HepG2 (cell line): ENCODE measurements around the gene ZNF584. TPM values are rescaled to one million over a fixed set of nuclear protein-coding genes. Genes with fewer than 3 reads are reported as not detected.

ENCODE experiments used
- EZH2 ChIP-seq: conservative IDR thresholded peaks from 2 replicates; pipeline ENCODE4 v1.6.1; 2012; ENCODE audit warnings: mild to moderate bottlenecking, low read depth, low read length, moderate library complexity
- FOSL1 ChIP-seq: sonication (generic); formaldehyde crosslinking; IDR thresholded peaks from 2 replicates; pipeline ENCODE4 v1.9.0; 2021; ENCODE audit warnings: missing genetic modification reagents, borderline replicate concordance
- FOXP4 ChIP-seq: sonication (generic); formaldehyde crosslinking; IDR thresholded peaks from 2 replicates; pipeline ENCODE4 v1.4.0; 2020; ENCODE audit warnings: missing genetic modification reagents
- GATAD2A ChIP-seq: IDR thresholded peaks from 2 replicates; pipeline ENCODE4 v1.6.1; 2016
- HNRNPUL1 ChIP-seq: fragments of 200-400 bp; formaldehyde crosslinking; IDR thresholded peaks from 2 replicates; pipeline ENCODE4 v1.6.1; 2017; ENCODE audit warnings: low read depth, mild to moderate bottlenecking, low read length, moderate library complexity
- IRF2 ChIP-seq: IDR thresholded peaks from 2 replicates; pipeline ENCODE4 v1.6.1; 2018; ENCODE audit warnings: missing genetic modification reagents, missing compliant biosample characterization
- KDM5B ChIP-seq: sonication (generic); formaldehyde crosslinking; IDR thresholded peaks from 2 replicates; pipeline ENCODE4 v1.4.0; 2020; ENCODE audit warnings: missing genetic modification reagents, mild to moderate bottlenecking, borderline replicate concordance
- KLF15 ChIP-seq: sonication (generic); formaldehyde crosslinking; IDR thresholded peaks from 2 replicates; pipeline ENCODE4 v1.8.1; 2023; ENCODE audit warnings: borderline replicate concordance, mild to moderate bottlenecking, inconsistent platforms, missing genetic modification reagents, mixed read lengths
- LBX2 ChIP-seq: sonication (generic); formaldehyde crosslinking; IDR thresholded peaks from 2 replicates; pipeline ENCODE4 v1.5.0; 2020; ENCODE audit warnings: missing genetic modification reagents, mild to moderate bottlenecking, borderline replicate concordance
- NONO ChIP-seq, 2 experiments: fragments of 450-650 bp in 1 of 2; sonication (generic) in 1 of 2; formaldehyde crosslinking in 1 of 2; IDR thresholded peaks in 1 of 2; conservative IDR thresholded peaks in 1 of 2; 2 replicates each; pipeline versions ENCODE4 v1.6.1 to v1.8.0; 2017 to 2022; ENCODE audit warnings: mild to moderate bottlenecking in 1 of 2, missing genetic modification reagents in 1 of 2, moderate library complexity in 1 of 2
- NR3C1 ChIP-seq: sonication (generic); formaldehyde crosslinking; IDR thresholded peaks from 2 replicates; pipeline ENCODE4 v1.4.0; 2020; ENCODE audit warnings: missing genetic modification reagents
- PHF21A ChIP-seq: sonication (generic); formaldehyde crosslinking; IDR thresholded peaks from 2 replicates; pipeline ENCODE4 v1.5.0; 2020; ENCODE audit warnings: mild to moderate bottlenecking, missing genetic modification reagents
- RFX1 ChIP-seq: fragments of 450-650 bp; IDR thresholded peaks from 2 replicates; pipeline ENCODE4 v1.6.1; 2017
- SMAD9 ChIP-seq: sonication (generic); formaldehyde crosslinking; IDR thresholded peaks from 2 replicates; pipeline ENCODE4 v1.5.1; 2020; ENCODE audit warnings: mild to moderate bottlenecking, missing genetic modification reagents
- TP53 ChIP-seq: sonication (generic); formaldehyde crosslinking; conservative IDR thresholded peaks from 2 replicates; pipeline ENCODE4 v1.4.0; 2020; ENCODE audit warnings: missing genetic modification reagents
- TRIM22 ChIP-seq: fragments of 450-650 bp; IDR thresholded peaks from 2 replicates; pipeline ENCODE4 v1.6.1; 2017
- ZFP82 ChIP-seq: sonication (generic); formaldehyde crosslinking; IDR thresholded peaks from 2 replicates; pipeline ENCODE4 v1.5.1; 2020; ENCODE audit warnings: mild to moderate bottlenecking, missing genetic modification reagents, borderline replicate concordance
- ZKSCAN1 ChIP-seq: fragments of 150-350 bp; IDR thresholded peaks from 2 replicates; pipeline ENCODE4 v1.6.1; 2014; ENCODE audit warnings: low read length
- ZMYM2 ChIP-seq: sonication (generic); formaldehyde crosslinking; IDR thresholded peaks from 2 replicates; pipeline ENCODE4 v1.8.0; 2022; ENCODE audit warnings: mild to moderate bottlenecking, missing genetic modification reagents
- ZNF335 ChIP-seq: sonication (generic); formaldehyde crosslinking; IDR thresholded peaks from 2 replicates; pipeline ENCODE4 v1.4.0; 2020; ENCODE audit warnings: missing genetic modification reagents
- ZNF570 ChIP-seq: sonication (generic); formaldehyde crosslinking; IDR thresholded peaks from 2 replicates; pipeline ENCODE4 v1.4.0; 2020; ENCODE audit warnings: mild to moderate bottlenecking, missing genetic modification reagents, borderline replicate concordance
- ZNF580 ChIP-seq: IDR thresholded peaks from 2 replicates; pipeline ENCODE4 v1.6.1; 2016; ENCODE audit warnings: low read depth, borderline replicate concordance
- ZNF639 ChIP-seq: conservative IDR thresholded peaks from 2 replicates; pipeline ENCODE4 v1.6.1; 2018; ENCODE audit warnings: missing genetic modification reagents
- ZNF713 ChIP-seq: sonication (generic); formaldehyde crosslinking; IDR thresholded peaks from 2 replicates; pipeline ENCODE4 v1.4.0; 2020; ENCODE audit warnings: mild to moderate bottlenecking, missing genetic modification reagents
- ZNF724P ChIP-seq: sonication (generic); formaldehyde crosslinking; IDR thresholded peaks from 2 replicates; pipeline ENCODE4 v1.8.0; 2022; ENCODE audit warnings: missing genetic modification reagents, borderline replicate concordance
- ZNF781 ChIP-seq: sonication (generic); formaldehyde crosslinking; IDR thresholded peaks from 2 replicates; pipeline ENCODE4 v1.5.1; 2020; ENCODE audit warnings: borderline replicate concordance, mild to moderate bottlenecking, missing genetic modification reagents; ENCODE audit errors: not compliant biosample characterization
- polyA plus RNA-seq, 8 experiments: library from polyadenylated mRNA; depleted of rRNA in 3 of 8; stranded (reverse) in 7 of 8; unstranded in 1 of 8; fragments of >200 nt; fragmentation: Illumina TruSeq in 4 of 8; extraction: Trizol in 4 of 8; gene quantifications; 2 replicates each; pipeline versions ENCODE4 v1.2.1 to v1.2.3, GENCODE V29; 2011 to 2016; ENCODE audit warnings: low read depth in 4 of 8, missing spikeins in 1 of 8, mixed read lengths in 1 of 8; ENCODE audit not compliant: insufficient read depth in 1 of 8
- total RNA-seq, 5 experiments: library from RNA; depleted of rRNA; stranded (reverse); fragments of >200 nt; fragmentation: Illumina TruSeq; extraction: Trizol; gene quantifications; 2 replicates each; pipeline ENCODE4 v1.2.3, GENCODE V29; 2016; ENCODE audit warnings: low read depth in 1 of 5

ZNF584 gene
- total and polyA plus RNA-seq, 2 of the 13 experiments (the other 11 are each of a cell fraction or from before 2014, with no cell fraction given) = 2.4 to 7.0 TPM

GRCh38 chr19:58466760-58467589 is 58.5 kb downstream of the ZNF584 start, which contains the start of gene ZNF324 (continued):
- TF ChIP-seq ZNF639 (CRISPR knock-in tag) (0 out of 2 replicates have a peak, but pooled peaks have one; percentile 41), KDM5B (CRISPR knock-in tag) (no peak), TRIM22 (no peak), RFX1 (peak; percentile 92), NONO (IDR thresholded peaks at IDR 0.05) (no peak), NONO (CRISPR knock-in tag; conservative IDR thresholded peaks at IDR 0.05) (peak; percentile 80), SMAD9 (CRISPR knock-in tag) (no peak), GATAD2A (CRISPR knock-in tag) (no peak), ZNF781 (no peak), NR3C1 (CRISPR knock-in tag) (no peak), ZKSCAN1 (no peak), HNRNPUL1 (no peak), ZNF570 (CRISPR knock-in tag) (no peak), KLF15 (CRISPR knock-in tag) (no peak), TP53 (CRISPR knock-in tag) (no peak), FOXP4 (no peak), LBX2 (no peak), ZNF335 (CRISPR knock-in tag) (peak; percentile 66; the same call in 1 of the 2 replicates), FOSL1 (CRISPR knock-in tag) (no peak), IRF2 (CRISPR knock-in tag) (peak; percentile 25; the same call in 1 of the 2 replicates), ZNF724P (CRISPR knock-in tag) (0 out of 2 replicates have a peak, but pooled peaks have one; percentile 33), PHF21A (CRISPR knock-in tag) (peak; percentile 23; the same call in 1 of the 2 replicates), EZH2 (no peak), ZNF713 (no peak), ZNF580 (CRISPR knock-in tag) (no peak; the same call in 1 of the 2 replicates), ZMYM2 (CRISPR knock-in tag) (no peak), ZFP82 (CRISPR knock-in tag) (no peak)
